ENCODE measurements around the gene TRIM69.

TRIM69 gene

GRCh38 chr15:44813231-44813630 is 76.9 kb downstream of the TRIM69 start:
- H3K27me3 Mint-ChIP-seq (ENCODE audit: low read depth) = peaks cover 9% of the 10 kb centered on the region
- no peak overlapping the region for H3K27ac Mint-ChIP-seq
- no peaks in the 10 kb centered on the region for H3K36me3 Mint-ChIP-seq (ENCODE audit: low read depth)
- H3K4me3 Mint-ChIP-seq = no peak overlapping the region
- no peaks in the 10 kb centered on the region for H3K9me3 Mint-ChIP-seq
- DNase-seq (ENCODE audit: low spot score) = no peak
- H3K4me1 Mint-ChIP-seq (ENCODE audit: low read depth) = no peaks in the 10 kb centered on the region
